ENCODE data around the gene ADAM12.

GRCh38 chr10:126409821-126410220 is 21.5 kb upstream of the ADAM12 start:
- TF ChIP-seq RCOR1 (IDR thresholded peaks at IDR 0.05; ENCODE audit: low read length) (no peak), GABPA (IDR thresholded peaks at IDR 0.05; ENCODE audit: low read depth) (no peak)

Data from SK-N-SH (cell line).